Measurements from ENCODE around the gene MTX1.

- TF ChIP-seq CTCF (conservative IDR thresholded peaks at IDR 0.05; ENCODE audit: low read length) = no peak
- no peak for TF ChIP-seq EZH2phosphoT487 (IDR thresholded peaks at IDR 0.05; ENCODE audit: borderline replicate concordance)
Measured at GRCh38 chr1:155166471-155167165, 41.9 kb upstream of the MTX1 start.
